ENCODE results near the gene KCNG2. TPM values are rescaled to one million over a fixed set of nuclear protein-coding genes. Genes with fewer than 3 reads are reported as not detected.

KCNG2 gene
- total RNA-seq, 2 experiments from 2014 or later = not detected

DNA sequence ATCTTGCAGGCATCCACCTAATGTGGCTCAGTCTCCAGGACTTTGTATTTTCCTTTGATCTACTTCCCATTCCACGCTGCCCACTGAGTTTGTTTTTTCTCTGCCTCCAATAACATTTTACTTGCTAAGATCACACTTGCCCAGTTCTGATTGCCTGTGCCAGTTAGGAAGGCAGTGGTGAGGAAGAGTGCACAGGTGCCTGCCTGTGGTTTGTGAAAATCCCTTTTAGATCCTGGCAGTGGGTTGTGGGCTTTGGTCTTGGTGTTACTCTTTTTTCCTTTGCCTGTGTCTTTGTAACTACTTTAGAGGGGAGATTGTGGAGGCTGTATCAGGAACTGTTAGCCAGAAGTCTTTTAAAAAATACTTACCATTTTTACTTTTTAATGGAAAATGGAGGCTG, 36.9 kb upstream of the KCNG2 start:
- Histone ChIP-seq H3K27me3 (ENCODE audit: control insufficient read depth in 1 of 2, insufficient read depth in 2 of 2, low read length in 2 of 2) (no peaks in the 10 kb centered on the region), H3K36me3 (ENCODE audit: insufficient read depth, low read length) (no peaks in the 10 kb centered on the region), H3K9me3 (ENCODE audit: control insufficient read depth in 1 of 2, insufficient read depth in 1 of 2, low read length in 2 of 2) (peaks cover 25 to 36% of the 10 kb centered on the region in 2 experiments), H3K4me3 (ENCODE audit: low read length) (no peak overlapping the region), H3K4me1 (ENCODE audit: insufficient read depth, low read length) (no peaks in the 10 kb centered on the region), H3K27ac (ENCODE audit: low read depth in 1 of 2, low read length in 2 of 2) (no peak overlapping the region)
- TF ChIP-seq, protein P1, sequence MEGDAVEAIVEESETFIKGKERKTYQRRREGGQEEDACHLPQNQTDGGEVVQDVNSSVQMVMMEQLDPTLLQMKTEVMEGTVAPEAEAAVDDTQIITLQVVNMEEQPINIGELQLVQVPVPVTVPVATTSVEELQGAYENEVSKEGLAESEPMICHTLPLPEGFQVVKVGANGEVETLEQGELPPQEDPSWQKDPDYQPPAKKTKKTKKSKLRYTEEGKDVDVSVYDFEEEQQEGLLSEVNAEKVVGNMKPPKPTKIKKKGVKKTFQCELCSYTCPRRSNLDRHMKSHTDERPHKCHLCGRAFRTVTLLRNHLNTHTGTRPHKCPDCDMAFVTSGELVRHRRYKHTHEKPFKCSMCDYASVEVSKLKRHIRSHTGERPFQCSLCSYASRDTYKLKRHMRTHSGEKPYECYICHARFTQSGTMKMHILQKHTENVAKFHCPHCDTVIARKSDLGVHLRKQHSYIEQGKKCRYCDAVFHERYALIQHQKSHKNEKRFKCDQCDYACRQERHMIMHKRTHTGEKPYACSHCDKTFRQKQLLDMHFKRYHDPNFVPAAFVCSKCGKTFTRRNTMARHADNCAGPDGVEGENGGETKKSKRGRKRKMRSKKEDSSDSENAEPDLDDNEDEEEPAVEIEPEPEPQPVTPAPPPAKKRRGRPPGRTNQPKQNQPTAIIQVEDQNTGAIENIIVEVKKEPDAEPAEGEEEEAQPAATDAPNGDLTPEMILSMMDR (IDR thresholded peaks at IDR 0.05) = no peak
- peaks cover 3% of the 10 kb centered on the region for H3K27me3 Mint-ChIP-seq
- H3K4me3 Mint-ChIP-seq = no peak overlapping the region
- peaks cover 29% of the 10 kb centered on the region for H3K9me3 Mint-ChIP-seq
- no peaks in the 10 kb centered on the region for H3K4me1 Mint-ChIP-seq (ENCODE audit: low read depth)
- H3K27ac Mint-ChIP-seq = no peak overlapping the region
- ATAC-seq (ENCODE audit: poor library complexity) = no peak
- ChIA-PET CTCF (no interaction called here), POLR2A (no interaction called here)
- no peak for DNase-seq
- intact Hi-C loops (cut with DNase I, micrococcal nuclease) = no loop called here
- H3K36me3 Mint-ChIP-seq (ENCODE audit: low read depth) = peaks cover 40% of the 10 kb centered on the region

DNA sequence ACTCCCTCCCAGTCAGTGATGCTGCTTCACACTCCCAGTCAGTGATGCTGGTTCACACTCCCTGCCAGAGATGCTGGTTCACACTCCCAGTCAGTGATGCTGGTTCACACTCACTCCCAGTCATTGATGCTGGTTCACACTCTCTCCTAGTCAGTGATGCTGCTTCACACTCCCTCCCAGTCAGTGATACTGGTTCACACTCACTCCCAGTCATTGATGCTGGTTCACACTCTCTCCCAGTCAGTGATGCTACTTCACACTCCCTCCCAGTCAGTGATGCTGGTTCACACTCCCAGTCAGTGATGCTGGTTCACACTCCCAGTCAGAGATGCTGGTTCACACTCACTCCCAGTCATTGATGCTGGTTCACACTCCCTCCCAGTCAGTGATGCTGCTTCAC, 34.3 kb upstream of the KCNG2 start:
- Histone ChIP-seq H3K36me3 (ENCODE audit: insufficient read depth, low read length) (no peaks in the 10 kb centered on the region), H3K9me3 (ENCODE audit: control insufficient read depth in 1 of 2, insufficient read depth in 1 of 2, low read length in 2 of 2) (peaks cover 32 to 42% of the 10 kb centered on the region in 2 experiments), H3K27ac (ENCODE audit: low read depth in 1 of 2, low read length in 2 of 2) (no peak overlapping the region), H3K4me3 (ENCODE audit: low read length) (no peak overlapping the region), H3K27me3 (ENCODE audit: control insufficient read depth in 1 of 2, insufficient read depth in 2 of 2, low read length in 2 of 2) (peaks cover 0 to 3% of the 10 kb centered on the region in 2 experiments), H3K4me1 (ENCODE audit: insufficient read depth, low read length) (no peaks in the 10 kb centered on the region)
- TF ChIP-seq, protein P1 (IDR thresholded peaks at IDR 0.05) = no peak
- Mint-ChIP-seq H3K36me3 (ENCODE audit: low read depth) (peaks cover 15% of the 10 kb centered on the region), H3K27ac (no peak overlapping the region), H3K4me3 (no peak overlapping the region), H3K9me3 (peaks cover 32% of the 10 kb centered on the region), H3K4me1 (ENCODE audit: low read depth) (no peaks in the 10 kb centered on the region), H3K27me3 (peaks cover 14% of the 10 kb centered on the region)
- intact Hi-C loops (cut with DNase I, micrococcal nuclease) = no loop called here
- DNase-seq = no peak
- CTCF ChIA-PET = no interaction called here
- ATAC-seq (ENCODE audit: poor library complexity) = no peak
- POLR2A ChIA-PET = no interaction called here

DNA sequence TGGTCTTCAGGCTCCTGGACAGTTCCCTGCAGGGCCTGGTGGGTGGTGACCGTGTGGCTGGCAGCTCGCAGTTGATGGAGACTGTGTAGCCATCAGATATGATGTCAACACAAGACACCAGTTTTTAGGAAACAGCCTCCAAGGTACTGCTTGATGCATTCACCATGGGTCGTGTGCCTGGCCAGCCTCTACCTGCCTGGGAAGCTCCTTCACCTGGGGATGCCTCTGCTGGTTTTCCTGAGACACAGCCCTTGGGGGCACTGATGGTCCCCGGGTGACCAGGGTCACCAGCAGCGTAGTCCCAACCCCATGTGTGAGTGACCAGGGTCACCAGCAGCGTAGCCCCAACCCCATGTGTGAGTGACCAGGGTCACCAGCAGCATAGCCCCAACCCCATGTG, 33.6 kb upstream of the KCNG2 start:
- H3K27me3 Mint-ChIP-seq = peaks cover 16% of the 10 kb centered on the region
- H3K4me1 Mint-ChIP-seq (ENCODE audit: low read depth) = no peaks in the 10 kb centered on the region
- H3K9me3 Mint-ChIP-seq = peaks cover 30% of the 10 kb centered on the region
- Histone ChIP-seq H3K9me3 (ENCODE audit: control insufficient read depth in 1 of 2, insufficient read depth in 1 of 2, low read length in 2 of 2) (peaks cover 28 to 42% of the 10 kb centered on the region in 2 experiments), H3K27me3 (ENCODE audit: control insufficient read depth in 1 of 2, insufficient read depth in 2 of 2, low read length in 2 of 2) (peaks cover 0 to 3% of the 10 kb centered on the region in 2 experiments), H3K4me1 (ENCODE audit: insufficient read depth, low read length) (no peaks in the 10 kb centered on the region), H3K27ac (ENCODE audit: low read depth in 1 of 2, low read length in 2 of 2) (no peak overlapping the region), H3K4me3 (ENCODE audit: low read length) (no peak overlapping the region), H3K36me3 (ENCODE audit: insufficient read depth, low read length) (no peaks in the 10 kb centered on the region)
- ChIA-PET CTCF (no interaction called here), POLR2A (no interaction called here)
- DNase-seq (no peak), ATAC-seq (ENCODE audit: poor library complexity) (no peak)
- H3K36me3 Mint-ChIP-seq (ENCODE audit: low read depth) = peaks cover 10% of the 10 kb centered on the region
- no peak overlapping the region for H3K27ac Mint-ChIP-seq
- no peak overlapping the region for H3K4me3 Mint-ChIP-seq
- intact Hi-C loops (cut with DNase I, micrococcal nuclease) = no loop called here
- TF ChIP-seq, protein P1 (IDR thresholded peaks at IDR 0.05) = no peak

All from CD4-positive, alpha-beta T cell (primary cell).